MM.1S (cell line): ENCODE measurements around the gene DNAJC6.

ENCODE experiments used
- DNase-seq: peaks from one replicate; pipeline ENCODE4 v3.0.0-alpha.2; 2015
- H2AFZ ChIP-seq: fragments of 300-600 bp; sonication (generic); 2 replicates; pipeline ENCODE4 v1.6.0; 2016; ENCODE audit warnings: antibody characterized with exemption, low read length
- H3F3A ChIP-seq: fragments of 300-600 bp; sonication (generic); 2 replicates; pipeline ENCODE4 v1.6.1; 2016; ENCODE audit warnings: mild to moderate bottlenecking, antibody characterized with exemption, low read length, moderate library complexity, mixed read lengths; ENCODE audit not compliant: insufficient read depth
- H3K27ac ChIP-seq: fragments of 300-600 bp; sonication (generic); 2 replicates; pipeline ENCODE4 v1.5.1; 2016; ENCODE audit warnings: mild to moderate bottlenecking, low read length
- H3K27me3 ChIP-seq: fragments of 300-600 bp; sonication (generic); replicated peaks from 2 replicates; pipeline ENCODE4 v1.6.0; 2016; ENCODE audit warnings: low read length; ENCODE audit not compliant: insufficient read depth
- H3K36me3 ChIP-seq: fragments of 300-600 bp; sonication (generic); replicated peaks from 2 replicates; pipeline ENCODE4 v1.6.1; 2016; ENCODE audit warnings: mild to moderate bottlenecking, low read length, mixed read lengths; ENCODE audit not compliant: insufficient read depth
- H3K4me1 ChIP-seq: fragments of 300-600 bp; sonication (generic); 2 replicates; pipeline ENCODE4 v1.6.1; 2016; ENCODE audit warnings: low read length, mixed read lengths
- H3K4me2 ChIP-seq: fragments of 300-600 bp; sonication (generic); 2 replicates; pipeline ENCODE4 v1.6.0; 2016; ENCODE audit warnings: low read depth, low read length
- H3K4me3 ChIP-seq: fragments of 300-600 bp; sonication (generic); 2 replicates; pipeline ENCODE4 v1.5.1; 2016; ENCODE audit warnings: low read length, mixed read lengths
- H3K79me2 ChIP-seq: fragments of 300-600 bp; sonication (generic); 2 replicates; pipeline ENCODE4 v1.6.1; 2016; ENCODE audit warnings: mixed run types, low read length, mixed read lengths
- H3K9ac ChIP-seq: fragments of 300-600 bp; sonication (generic); 2 replicates; pipeline ENCODE4 v1.6.1; 2016; ENCODE audit warnings: low read length, mixed read lengths
- H3K9me2 ChIP-seq: fragments of 300-600 bp; sonication (generic); replicated peaks from 2 replicates; pipeline ENCODE4 v1.6.1; 2016; ENCODE audit warnings: mild to moderate bottlenecking, low read length, mixed read lengths; ENCODE audit not compliant: insufficient read depth
- H3K9me3 ChIP-seq: fragments of 300-600 bp; sonication (generic); replicated peaks from 2 replicates; pipeline ENCODE4 v1.6.1; 2016; ENCODE audit warnings: mild to moderate bottlenecking, low read length, mixed read lengths; ENCODE audit not compliant: insufficient read depth
- H4K20me1 ChIP-seq: fragments of 300-600 bp; sonication (generic); 2 replicates; pipeline ENCODE4 v1.6.1; 2016; ENCODE audit warnings: mild to moderate bottlenecking, low read length, moderate library complexity, mixed read lengths; ENCODE audit not compliant: insufficient read depth
- EZH2 ChIP-seq: fragments of 300-600 bp; sonication (generic); optimal IDR thresholded peaks from 2 replicates; pipeline ENCODE3; 2017; ENCODE audit warnings: low read depth, mild to moderate bottlenecking, antibody characterized with exemption, low read length, mixed read lengths
- EZH2phosphoT487 ChIP-seq: fragments of 300-600 bp; sonication (generic); IDR thresholded peaks from 2 replicates; pipeline ENCODE4 v1.6.1; 2018; ENCODE audit warnings: antibody characterized with exemption, low read length
- TF ChIP-seq, protein P1 (sequence below): fragments of 300-600 bp; sonication (generic); IDR thresholded peaks from 2 replicates; pipeline ENCODE4 v1.5.1; 2016; ENCODE audit warnings: antibody characterized with exemption, low read length, mixed read lengths

DNAJC6 gene

DNA sequence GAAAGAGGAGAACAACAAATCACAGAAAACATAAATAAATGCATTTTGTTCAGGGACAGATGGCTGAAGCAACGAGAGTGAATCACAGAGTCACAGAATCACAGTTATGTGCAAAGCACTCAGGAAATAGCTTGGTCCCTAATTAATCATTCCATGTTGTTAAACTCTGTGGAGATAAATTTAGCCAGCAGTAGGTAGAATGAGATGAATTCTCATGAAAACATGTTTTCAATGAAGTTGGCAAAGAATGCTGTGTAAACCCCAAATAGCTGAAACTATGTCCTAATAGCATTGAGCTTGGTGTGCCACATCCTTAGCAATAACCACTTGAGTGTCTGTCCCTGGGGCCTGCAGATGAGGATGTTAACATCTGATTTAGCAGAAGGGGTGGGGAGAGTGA lies 131.6 kb downstream of the DNAJC6 start:
- Histone ChIP-seq H2AFZ (no peak overlapping the region), H3K4me2 (no peak overlapping the region), H3K4me1 (no peaks in the 10 kb centered on the region), H3K79me2 (no peaks in the 10 kb centered on the region), H3K9ac (no peak overlapping the region), H3K9me2 (no peaks in the 10 kb centered on the region), H4K20me1 (no peaks in the 10 kb centered on the region), H3K27ac (no peak overlapping the region), H3F3A (no peaks in the 10 kb centered on the region), H3K4me3 (no peak overlapping the region), H3K9me3 (no peaks in the 10 kb centered on the region), H3K36me3 (no peaks in the 10 kb centered on the region), H3K27me3 (no peaks in the 10 kb centered on the region)
- no peak for DNase-seq
- TF ChIP-seq, protein P1, sequence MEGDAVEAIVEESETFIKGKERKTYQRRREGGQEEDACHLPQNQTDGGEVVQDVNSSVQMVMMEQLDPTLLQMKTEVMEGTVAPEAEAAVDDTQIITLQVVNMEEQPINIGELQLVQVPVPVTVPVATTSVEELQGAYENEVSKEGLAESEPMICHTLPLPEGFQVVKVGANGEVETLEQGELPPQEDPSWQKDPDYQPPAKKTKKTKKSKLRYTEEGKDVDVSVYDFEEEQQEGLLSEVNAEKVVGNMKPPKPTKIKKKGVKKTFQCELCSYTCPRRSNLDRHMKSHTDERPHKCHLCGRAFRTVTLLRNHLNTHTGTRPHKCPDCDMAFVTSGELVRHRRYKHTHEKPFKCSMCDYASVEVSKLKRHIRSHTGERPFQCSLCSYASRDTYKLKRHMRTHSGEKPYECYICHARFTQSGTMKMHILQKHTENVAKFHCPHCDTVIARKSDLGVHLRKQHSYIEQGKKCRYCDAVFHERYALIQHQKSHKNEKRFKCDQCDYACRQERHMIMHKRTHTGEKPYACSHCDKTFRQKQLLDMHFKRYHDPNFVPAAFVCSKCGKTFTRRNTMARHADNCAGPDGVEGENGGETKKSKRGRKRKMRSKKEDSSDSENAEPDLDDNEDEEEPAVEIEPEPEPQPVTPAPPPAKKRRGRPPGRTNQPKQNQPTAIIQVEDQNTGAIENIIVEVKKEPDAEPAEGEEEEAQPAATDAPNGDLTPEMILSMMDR, result no peak
- TF ChIP-seq EZH2 (no peak), EZH2phosphoT487 (no peak)

DNA sequence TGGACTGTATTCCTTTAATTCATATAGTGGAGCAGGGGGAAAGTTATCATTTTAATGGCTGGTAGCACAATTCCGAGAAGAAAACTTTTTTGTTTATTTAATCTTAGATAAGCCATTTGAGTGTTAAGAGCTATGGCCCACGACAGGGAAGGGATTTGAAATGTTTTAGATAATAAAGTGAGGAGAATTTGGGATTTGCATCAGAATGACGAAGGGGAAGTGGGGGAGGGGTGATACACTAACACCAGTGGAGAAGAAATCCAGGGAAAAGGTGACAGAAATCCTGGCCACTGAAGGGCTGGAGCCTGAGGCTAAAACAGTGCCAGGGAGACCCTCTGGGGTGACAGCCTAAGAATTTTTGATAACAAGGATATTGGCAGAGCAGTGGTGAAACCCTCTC lies 132.1 kb downstream of the DNAJC6 start:
- H4K20me1 ChIP-seq, result no peaks in the 10 kb centered on the region
- no peak overlapping the region for H2AFZ ChIP-seq
- no peaks in the 10 kb centered on the region for H3K9me3 ChIP-seq
- H3K27ac ChIP-seq, result no peak overlapping the region
- no peaks in the 10 kb centered on the region for H3K79me2 ChIP-seq
- no peak for DNase-seq
- H3K9ac ChIP-seq, result no peak overlapping the region
- H3K4me1 ChIP-seq, result no peaks in the 10 kb centered on the region
- no peaks in the 10 kb centered on the region for H3K9me2 ChIP-seq
- H3K36me3 ChIP-seq, result no peaks in the 10 kb centered on the region
- TF ChIP-seq EZH2 (no peak), EZH2phosphoT487 (no peak)
- TF ChIP-seq, protein P1, result no peak
- H3K4me2 ChIP-seq, result no peak overlapping the region
- no peaks in the 10 kb centered on the region for H3K27me3 ChIP-seq
- H3K4me3 ChIP-seq, result no peak overlapping the region
- H3F3A ChIP-seq, result no peaks in the 10 kb centered on the region

DNA sequence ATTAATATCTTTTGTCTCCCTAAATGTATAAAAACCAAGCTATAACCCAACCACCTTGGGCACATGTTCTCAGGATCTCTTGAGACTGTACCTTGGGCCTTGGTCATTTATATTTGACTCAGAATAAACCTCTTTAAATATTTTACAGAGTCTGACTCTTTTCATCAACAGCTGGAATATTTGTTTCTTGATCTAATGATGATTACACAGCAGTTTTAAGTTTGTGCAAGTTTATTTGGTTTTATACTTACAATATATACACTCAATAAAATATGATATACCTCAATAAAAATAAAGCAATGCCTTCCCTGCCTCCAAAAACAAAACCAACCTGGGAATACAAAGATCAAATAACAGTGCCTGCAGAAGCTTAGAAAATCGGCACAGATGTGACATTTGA lies 133.1 kb downstream of the DNAJC6 start:
- H3K9ac ChIP-seq, result no peak overlapping the region
- H3K9me2 ChIP-seq, result no peaks in the 10 kb centered on the region
- no peak for DNase-seq
- no peak overlapping the region for H3K4me2 ChIP-seq
- no peaks in the 10 kb centered on the region for H3F3A ChIP-seq
- no peak overlapping the region for H3K27ac ChIP-seq
- no peaks in the 10 kb centered on the region for H3K36me3 ChIP-seq
- no peaks in the 10 kb centered on the region for H3K27me3 ChIP-seq
- H3K4me3 ChIP-seq, result no peak overlapping the region
- H4K20me1 ChIP-seq, result no peaks in the 10 kb centered on the region
- no peaks in the 10 kb centered on the region for H3K9me3 ChIP-seq
- no peaks in the 10 kb centered on the region for H3K79me2 ChIP-seq
- TF ChIP-seq EZH2phosphoT487, result no peak
- no peak for TF ChIP-seq EZH2
- TF ChIP-seq, protein P1, result no peak
- no peak overlapping the region for H2AFZ ChIP-seq
- no peaks in the 10 kb centered on the region for H3K4me1 ChIP-seq
